ENCODE measurements around the gene FIGNL2.

Gene FIGNL2

DNA sequence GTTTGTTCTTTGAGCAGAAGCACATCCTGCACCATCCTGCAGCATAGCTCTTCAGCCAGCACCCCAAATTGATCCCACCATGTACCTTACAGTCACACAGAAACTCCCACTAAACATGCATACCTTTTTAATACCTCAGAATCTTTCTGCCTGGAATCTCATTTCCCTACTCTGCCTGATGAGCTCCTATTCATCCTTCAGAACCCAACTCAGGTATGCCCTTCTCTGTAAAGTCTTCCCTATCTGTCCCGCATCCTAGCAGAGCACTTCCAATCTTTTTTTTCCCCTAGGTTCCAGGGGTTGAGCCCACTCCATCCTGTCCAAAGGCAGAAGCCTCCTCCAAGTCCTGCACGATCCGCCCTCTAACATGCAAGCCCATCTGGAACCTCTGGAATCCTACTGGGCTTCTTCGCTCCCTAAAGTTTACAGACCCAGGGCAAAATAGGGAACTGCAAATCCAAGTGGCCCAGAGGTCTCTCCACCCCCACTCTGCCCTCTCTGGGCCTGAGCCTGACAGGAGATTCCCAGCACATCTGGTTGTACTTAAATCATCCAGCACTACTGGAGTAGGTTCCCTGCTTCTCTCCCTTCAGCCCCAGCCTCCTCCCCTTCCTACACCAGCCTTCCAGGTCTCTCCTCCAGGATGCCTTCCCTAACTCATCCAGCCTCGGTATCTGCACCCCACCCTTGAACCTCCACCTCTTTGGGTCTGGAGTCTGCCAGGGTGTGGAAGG is 4.1 kb upstream of the FIGNL2 start:
- no peak for DNase-seq

DNA sequence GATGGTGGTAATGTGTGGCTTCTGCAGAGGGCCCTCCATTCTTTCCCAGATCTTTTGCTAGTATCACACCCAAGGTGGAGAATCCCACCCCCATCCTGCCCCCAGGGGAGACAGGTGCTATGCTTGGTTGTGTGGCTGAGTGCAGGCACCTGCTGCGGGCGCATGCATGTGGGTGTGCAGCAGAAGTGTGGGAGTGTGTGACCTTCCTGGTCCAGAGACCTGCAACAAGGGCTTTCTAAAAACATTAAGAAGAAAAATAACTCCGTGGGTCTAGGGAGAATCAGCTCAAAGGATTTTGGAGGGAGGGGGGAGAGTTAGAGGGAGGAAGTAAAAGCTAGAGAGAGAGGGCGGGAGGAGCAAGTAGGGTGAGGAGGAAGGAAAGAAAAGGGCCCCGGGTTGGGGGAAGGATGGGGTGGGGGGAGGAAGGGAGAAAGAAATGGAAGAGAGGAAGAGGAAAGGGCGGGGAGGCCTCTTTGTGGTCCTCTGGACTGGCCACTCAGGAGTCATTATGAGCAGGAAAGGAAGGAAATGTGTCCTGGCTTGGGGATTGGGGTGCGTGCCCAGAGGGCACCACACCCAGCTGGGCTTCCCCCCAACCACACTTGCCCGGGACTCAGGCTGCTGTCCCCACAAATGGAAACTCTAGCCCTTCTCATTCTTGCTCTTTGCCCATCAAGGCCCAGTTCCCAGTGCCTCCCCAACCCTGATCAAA is 3.1 kb upstream of the FIGNL2 start:
- DNase-seq: no peak

DNA sequence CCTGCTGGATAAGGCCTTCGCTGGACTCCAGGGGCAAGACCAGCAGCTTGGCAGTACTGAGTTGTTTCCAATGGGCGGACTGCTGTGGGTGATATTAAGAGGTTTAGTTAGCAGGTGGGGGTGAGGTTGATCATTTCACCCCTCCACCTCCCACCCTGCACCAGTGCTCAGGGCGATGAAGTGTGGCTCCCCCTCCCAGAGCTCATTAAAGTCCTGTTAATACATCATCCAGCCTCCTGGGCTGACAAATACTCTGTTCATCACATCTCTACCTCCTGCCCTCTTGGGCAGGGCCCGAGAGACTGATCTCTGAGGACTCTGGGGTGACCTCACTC is 2.4 kb upstream of the FIGNL2 start:
- no peak for DNase-seq

- no peak for DNase-seq
Observed at GRCh38 chr12:51850081-51850964, 1.8 kb upstream of the FIGNL2 start.

DNA sequence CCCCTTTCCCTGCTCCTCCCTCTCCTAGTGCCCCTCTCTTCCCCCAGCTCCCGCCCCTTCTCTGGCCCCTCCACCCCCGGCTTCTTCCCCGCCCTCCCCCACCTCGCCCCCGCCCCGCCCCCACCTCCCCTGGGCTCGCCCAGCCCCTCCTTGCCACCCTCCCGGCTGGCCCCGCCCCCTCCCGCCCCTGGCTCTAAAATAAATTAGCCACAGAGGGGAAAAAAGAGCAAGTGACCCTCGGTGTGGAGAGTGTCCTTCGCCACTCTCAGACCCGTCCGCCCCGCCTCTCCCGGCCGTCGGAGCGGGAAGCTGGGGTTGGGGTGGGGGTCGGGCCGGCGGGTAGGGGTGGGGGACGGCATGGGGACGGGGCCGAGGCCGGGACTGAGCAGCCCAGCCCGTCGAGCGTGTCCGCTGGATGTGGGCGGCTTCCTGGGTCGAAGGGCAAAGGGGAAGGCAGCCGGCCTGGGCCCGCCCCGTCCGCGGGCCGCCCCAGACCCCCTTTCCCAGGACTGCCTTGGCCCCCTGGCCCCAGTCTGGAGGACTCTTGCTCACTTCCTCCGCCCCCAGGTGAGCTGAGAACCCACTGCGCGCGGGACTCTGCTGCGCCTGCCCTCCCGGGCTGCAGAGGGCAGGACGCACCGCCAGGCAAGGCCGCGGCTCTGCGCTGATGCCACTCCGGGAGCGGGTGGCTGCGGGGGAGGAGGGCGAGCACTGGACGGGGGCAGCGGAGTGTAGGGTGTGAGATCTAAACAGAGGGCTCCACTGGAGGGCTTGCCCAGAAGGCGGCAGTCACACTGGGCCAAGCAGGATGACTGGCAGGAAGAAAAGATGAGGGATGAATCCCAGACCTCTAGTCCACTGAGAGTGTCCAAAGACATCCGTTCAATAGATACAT is 570 bp upstream of the FIGNL2 start:
- no peak for DNase-seq

DNA sequence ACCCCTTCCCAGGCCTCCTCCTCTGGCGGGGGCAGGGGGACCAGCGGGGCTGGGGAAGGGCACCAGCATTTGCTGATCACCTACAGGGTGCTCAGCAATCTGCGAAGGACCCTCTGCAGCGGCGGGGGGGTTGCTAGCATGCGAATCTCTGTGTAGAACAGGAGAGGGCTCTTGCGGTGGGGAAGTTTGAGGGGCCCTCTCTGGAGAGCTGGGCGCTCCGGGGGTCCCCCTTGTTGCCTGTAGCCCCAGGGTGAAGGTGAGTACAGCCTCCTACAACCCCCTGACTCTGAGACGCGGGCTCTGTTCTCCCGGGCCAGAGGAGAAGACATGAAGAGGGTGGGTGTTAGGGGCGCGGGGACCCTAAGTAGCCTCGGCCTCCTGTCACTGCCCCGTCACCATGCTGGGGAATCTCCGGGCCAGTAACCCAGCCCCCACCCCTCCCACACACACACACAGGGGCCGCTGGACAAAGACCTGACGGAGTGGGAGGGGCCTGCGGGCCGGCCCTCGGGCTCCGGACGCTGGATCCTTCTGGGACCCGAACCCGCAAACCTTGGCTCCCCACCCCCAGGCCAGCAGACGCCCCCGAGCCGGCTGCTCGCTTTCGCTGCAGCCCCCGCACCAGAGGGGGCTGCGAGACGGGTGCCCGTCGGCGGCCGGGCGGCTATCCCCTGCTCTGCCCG is 734 bp downstream of the FIGNL2 start:
- DNase-seq: no peak

DNA sequence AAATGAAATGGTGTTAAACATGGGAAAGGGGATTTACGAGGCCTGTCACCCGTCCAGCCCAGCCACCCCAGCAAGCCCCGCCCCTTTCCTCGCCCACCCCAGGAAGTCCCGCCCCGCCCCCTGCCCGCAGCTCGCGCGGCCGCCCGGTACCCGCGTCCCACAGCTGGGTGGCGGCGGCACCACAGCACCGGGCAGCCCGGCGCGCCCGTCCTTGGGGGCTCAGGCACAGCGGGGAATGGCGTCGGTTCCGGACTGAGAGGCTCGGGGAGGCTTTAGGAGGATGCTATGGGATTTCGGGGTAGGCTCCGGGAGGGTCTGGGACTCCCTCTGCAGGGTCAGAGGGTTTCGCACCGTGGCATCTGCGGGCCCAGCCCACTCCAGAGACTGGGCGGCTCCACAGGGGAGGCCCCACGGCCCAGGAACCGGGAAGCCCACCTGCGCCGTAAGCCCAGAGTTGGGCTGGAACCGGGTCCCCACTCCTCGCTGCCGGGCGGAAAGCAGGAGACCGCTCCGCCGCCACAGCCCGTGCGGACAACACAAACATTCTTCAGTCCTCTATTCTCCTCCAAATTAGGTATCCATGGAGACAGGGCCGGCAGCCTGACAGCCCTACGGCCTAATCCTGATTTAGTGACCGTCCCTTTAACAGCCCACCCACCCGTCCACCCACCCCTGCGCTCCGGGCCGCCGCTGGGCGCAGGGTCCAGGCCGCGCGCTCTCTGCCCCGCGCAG is 1.4 kb downstream of the FIGNL2 start:
- no peak for DNase-seq

GRCh38 chr12:51846271-51846691 is 2.2 kb downstream of the FIGNL2 start:
- no peak for DNase-seq

DNA sequence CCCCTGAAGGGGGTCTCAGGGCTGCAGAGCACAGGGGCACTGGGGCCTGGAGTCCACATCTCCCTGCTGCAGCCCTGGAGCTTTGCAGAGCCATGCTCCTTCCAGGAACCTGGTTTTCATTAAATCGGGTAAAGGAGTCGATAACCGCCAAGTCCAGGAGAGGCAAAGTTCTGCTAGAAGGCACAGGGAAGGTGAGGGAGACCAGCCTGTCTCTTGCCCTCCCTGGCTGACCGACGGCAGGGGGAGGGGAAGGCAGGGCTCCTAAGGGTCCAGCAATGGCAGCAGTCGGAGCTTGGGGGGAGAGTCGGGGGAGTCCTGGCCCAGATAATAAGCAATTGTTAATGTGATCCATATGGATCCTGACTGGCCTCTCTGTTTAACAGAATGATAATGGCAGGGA is 3.0 kb downstream of the FIGNL2 start:
- DNase-seq: no peak

GRCh38 chr12:51844854-51845253 is 3.7 kb downstream of the FIGNL2 start:
- no peak for DNase-seq

DNA sequence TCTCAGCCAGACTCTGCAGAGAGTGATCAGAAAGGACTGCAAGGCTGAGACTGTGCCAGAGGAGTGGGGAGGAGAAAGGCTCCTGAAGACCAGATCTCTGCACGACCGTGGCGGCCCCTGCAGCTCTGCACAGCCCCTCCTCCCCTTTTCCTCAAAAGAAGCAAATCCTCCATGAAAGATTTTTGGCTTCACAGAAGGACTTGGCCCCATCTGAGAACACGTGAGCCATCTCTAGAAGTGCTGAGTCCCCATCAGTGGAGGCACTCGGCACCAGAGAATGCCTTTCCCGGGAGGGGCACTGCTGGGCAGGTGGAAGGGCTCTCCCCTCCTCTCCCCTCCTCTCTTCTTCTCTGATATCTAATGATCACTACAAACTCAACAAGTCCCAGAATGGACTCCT is 6.8 kb downstream of the FIGNL2 start:
- no peak for DNase-seq

DNA sequence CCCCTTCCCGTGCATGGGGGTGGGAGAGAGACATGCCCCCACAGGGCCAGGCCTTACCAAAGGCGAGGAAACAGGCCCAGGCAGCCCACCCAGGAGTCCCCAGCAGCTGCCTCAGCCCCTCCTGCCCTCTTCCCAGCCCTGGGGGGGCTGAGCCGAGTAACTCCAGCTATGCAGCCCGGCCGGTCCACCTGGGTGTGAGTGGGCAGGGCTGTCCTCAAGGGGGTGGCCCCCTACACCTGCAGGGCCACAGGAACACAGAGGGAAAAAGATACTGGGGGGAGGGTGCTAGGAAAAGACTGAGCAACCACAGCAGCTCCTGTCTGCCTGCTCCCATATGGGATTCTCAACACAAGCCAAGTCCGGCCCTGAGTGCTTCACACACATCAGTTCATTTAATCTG is 7.6 kb downstream of the FIGNL2 start:
- no peak for DNase-seq

DNA sequence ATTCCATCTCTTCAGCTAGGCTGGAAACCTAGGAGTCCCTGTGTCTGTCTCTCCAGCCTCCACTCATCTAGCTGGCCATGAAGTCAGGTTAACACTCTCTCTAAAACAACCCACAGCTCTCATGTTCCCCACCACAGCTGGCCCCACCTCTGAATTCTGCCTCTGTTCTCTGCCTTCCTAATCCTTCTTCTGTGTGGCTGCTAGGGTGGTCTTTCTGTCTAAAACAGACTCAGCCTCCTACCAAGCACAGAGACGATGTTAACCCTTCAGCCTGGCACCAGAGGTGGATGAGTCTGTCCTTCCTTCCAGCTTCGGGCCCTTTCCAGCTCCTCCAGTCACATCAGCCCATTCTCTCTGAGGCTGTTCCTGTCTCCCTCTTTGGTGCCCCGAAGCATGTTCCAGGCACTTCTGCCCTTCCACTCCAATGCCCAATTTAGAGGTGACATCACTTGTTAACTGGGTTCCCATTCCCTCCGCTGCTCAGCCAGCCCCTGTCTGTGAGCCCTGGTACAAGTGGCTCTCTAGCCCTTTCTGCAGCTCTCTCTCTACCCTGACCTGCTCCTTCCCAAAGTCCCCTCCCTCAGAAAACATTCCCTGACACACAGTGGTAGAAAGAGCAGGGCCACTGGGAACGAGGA is 9.1 kb downstream of the FIGNL2 start:
- no peak for DNase-seq

DNA sequence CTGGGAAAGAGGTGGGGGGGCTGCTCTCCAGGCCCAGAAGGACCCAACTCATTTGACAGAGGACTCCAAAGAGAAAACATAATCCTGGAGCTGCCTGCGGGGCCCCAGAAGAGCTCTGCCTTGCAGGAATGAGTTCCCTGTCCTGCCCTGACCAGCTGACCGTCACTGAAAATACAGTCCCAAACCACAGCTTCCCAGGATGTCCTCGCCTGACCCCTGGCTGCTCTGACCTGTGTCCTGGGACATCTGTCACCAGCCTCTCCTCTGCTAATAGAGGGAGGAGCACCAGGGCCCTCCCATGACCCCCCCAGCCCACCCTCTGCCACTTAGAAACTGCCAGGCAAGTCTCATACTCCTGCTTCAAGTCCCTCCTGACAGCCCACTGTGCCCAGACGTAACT is 9.8 kb downstream of the FIGNL2 start:
- DNase-seq: no peak

DNA sequence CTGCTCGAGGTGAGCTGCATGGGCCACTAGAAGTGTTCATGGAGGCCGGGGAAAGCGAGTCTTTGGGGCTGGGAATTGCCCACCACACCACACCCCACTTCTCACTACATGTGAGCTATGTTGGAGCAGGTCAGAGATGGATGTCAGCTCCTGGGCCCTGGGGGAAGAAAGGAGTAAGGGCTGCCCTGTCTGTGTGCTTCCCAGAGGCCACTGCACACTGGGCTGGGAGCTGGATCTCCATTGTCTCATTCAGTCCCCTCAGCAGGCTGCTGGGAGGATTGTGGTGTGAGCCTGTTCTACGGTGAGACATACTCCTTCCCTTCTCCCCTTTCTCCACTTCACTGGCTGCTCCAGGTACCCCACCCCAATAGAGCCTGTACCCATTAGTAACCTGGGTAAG is 10.5 kb downstream of the FIGNL2 start:
- no peak for DNase-seq

DNA sequence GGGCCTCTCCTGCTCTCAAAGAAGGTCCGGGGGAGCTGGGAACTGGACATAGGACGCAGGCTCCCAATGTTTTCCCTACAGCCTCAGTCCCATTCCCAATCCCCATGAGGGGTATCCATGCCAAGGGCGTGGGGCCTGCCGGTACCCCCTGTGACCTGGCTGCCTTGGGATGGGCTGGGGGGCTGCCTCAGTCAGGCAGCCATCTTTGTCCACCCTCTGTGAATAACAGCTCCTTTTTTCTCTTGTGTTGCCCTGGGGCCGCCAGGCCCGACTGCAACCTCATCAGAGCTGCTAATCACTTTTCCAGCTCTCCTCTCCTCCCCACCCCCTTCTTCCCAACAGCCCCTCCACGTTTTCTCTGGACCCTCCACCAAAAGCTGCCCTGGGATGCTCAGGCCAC is 11.2 kb downstream of the FIGNL2 start:
- DNase-seq: no peak

GRCh38 chr12:51836827-51837173 is 11.7 kb downstream of the FIGNL2 start:
- DNase-seq: no peak

DNA sequence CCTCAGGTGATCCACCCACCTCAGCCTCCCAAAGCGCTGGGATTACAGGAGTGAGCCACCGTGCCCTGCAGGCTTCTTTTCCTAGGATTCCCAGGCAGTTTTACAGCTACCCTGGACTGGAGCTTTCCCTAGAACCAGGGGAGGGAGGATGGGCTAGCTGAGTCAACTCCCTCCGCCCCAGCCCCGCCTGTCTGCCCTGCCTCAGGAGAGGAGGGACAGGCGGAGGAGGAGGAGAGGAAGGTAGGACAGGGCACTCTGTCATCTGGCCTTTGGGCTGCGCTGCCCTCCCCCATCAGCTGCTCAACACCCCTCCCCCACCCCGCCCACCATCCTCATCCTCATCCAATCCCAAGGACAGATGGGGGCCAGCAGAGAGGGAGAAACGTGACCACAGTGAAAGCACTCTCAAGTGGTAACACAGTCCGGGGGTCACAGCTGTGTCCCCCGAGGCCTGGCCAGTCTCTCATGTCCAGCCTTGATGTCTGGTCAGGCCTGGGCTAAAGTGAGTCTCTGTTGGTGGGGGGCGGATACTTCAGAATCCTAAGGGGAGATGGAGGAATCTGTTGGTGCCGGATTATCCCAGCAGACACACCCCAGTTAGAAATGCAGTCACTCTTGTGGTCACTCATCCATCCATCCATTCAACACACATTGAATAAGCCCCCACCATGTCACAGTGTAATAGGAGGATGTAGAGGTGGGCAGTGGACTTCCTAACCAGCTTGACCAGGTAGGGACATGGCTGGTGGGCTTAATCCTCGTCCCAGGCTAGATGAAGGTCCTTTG is 12.3 kb downstream of the FIGNL2 start:
- DNase-seq: no peak

- no peak for DNase-seq
Observed at GRCh38 chr12:51834411-51834810, 14.1 kb downstream of the FIGNL2 start.
